CD14-positive monocyte (primary cell): ENCODE results near the gene SNRPA1. TPM values are rescaled to one million over a fixed set of nuclear protein-coding genes. Genes with fewer than 3 reads are reported as not detected.

Experiments used
- DNase-seq, 3 donors: peaks; one replicate each; pipeline ENCODE4 v3.0.0-alpha.2; 2011 to 2022
- H2AFZ ChIP-seq: 2 replicates; pipeline ENCODE4 v1.6.0; 2012; ENCODE audit warnings: mild to moderate bottlenecking, low read depth, low read length, inconsistent platforms; ENCODE audit not compliant: insufficient read depth, poor library complexity, severe bottlenecking
- H3K27ac ChIP-seq, 2 donors: 1 replicate in 1 of 2; 2 replicates in 1 of 2; pipeline ENCODE4 v1.5.1; 2012 to 2013; ENCODE audit warnings: low read length in 2 of 2, control low read depth in 1 of 2, inconsistent platforms in 1 of 2, low read depth in 1 of 2, mild to moderate bottlenecking in 1 of 2
- H3K27me3 ChIP-seq, 2 donors: one replicate each; pipeline versions ENCODE4 v1.6.0 to v1.6.1; 2011 to 2013; ENCODE audit warnings: low read length in 2 of 2; ENCODE audit not compliant: control insufficient read depth in 2 of 2, insufficient read depth in 2 of 2
- H3K36me3 ChIP-seq, 2 donors: replicated peaks in 1 of 2; 1 replicate in 1 of 2; 2 replicates in 1 of 2; pipeline versions ENCODE4 v1.5.1 to v1.6.1; 2012 to 2013; ENCODE audit warnings: low read length in 2 of 2, control low read depth in 1 of 2, inconsistent platforms in 1 of 2, mild to moderate bottlenecking in 1 of 2; ENCODE audit not compliant: insufficient read depth in 2 of 2, control insufficient read depth in 1 of 2
- H3K4me1 ChIP-seq, 2 donors: 1 replicate in 1 of 2; 2 replicates in 1 of 2; pipeline versions ENCODE4 v1.5.1 to v1.6.1; 2012 to 2013; ENCODE audit warnings: low read length in 2 of 2, control low read depth in 1 of 2, inconsistent platforms in 1 of 2, mild to moderate bottlenecking in 1 of 2, moderate library complexity in 1 of 2; ENCODE audit not compliant: insufficient read depth in 2 of 2, control insufficient read depth in 1 of 2
- H3K4me2 ChIP-seq: replicated peaks from 2 replicates; pipeline ENCODE3; 2012; ENCODE audit warnings: low read length, moderate library complexity, mild to moderate bottlenecking; ENCODE audit not compliant: poor library complexity, severe bottlenecking; ENCODE audit errors: extremely low read depth
- H3K4me3 ChIP-seq, 3 experiments: fragments of 200-600 bp in 1 of 3; sonication (generic) in 1 of 3; replicated peaks in 1 of 3; 1 replicate in 2 of 3; 2 replicates in 1 of 3; pipeline ENCODE4 v1.5.1; 2011 to 2013; ENCODE audit warnings: low read length in 3 of 3, mild to moderate bottlenecking in 3 of 3, control low read depth in 2 of 3, low read depth in 2 of 3, inconsistent platforms in 1 of 3, moderate library complexity in 1 of 3
- H3K79me2 ChIP-seq: 2 replicates; pipeline ENCODE4 v1.6.0; 2012; ENCODE audit warnings: mild to moderate bottlenecking, control low read depth, inconsistent platforms, low read length, moderate library complexity; ENCODE audit not compliant: insufficient read depth
- H3K9ac ChIP-seq: 2 replicates; pipeline ENCODE4 v1.6.0; 2017; ENCODE audit warnings: low read length, mild to moderate bottlenecking; ENCODE audit not compliant: insufficient read depth, poor library complexity, severe bottlenecking
- H3K9me3 ChIP-seq, 2 donors: replicated peaks in 1 of 2; 1 replicate in 1 of 2; 2 replicates in 1 of 2; pipeline versions ENCODE4 v1.5.1 to v1.6.1; 2012 to 2013; ENCODE audit warnings: low read length in 2 of 2, control low read depth in 1 of 2; ENCODE audit not compliant: control insufficient read depth in 1 of 2, insufficient read depth in 1 of 2
- H4K20me1 ChIP-seq: 2 replicates; pipeline ENCODE4 v1.6.0; 2012; ENCODE audit warnings: mild to moderate bottlenecking, low read length, control low read depth, moderate library complexity; ENCODE audit not compliant: insufficient read depth
- H3K27ac Mint-ChIP-seq, 7 donors: one replicate each; pipeline ENCODE4 v1.8.0; 2020; ENCODE audit warnings: mild to moderate bottlenecking in 7 of 7, mixed read lengths in 7 of 7, moderate library complexity in 6 of 7, inconsistent platforms in 2 of 7
- H3K27me3 Mint-ChIP-seq, 3 donors: one replicate each; pipeline ENCODE4 v1.8.0; 2021 to 2022; ENCODE audit warnings: low read depth in 3 of 3, mild to moderate bottlenecking in 3 of 3, mixed read lengths in 3 of 3, moderate library complexity in 3 of 3, inconsistent platforms in 1 of 3
- H3K36me3 Mint-ChIP-seq, 2 donors: one replicate each; pipeline ENCODE4 v1.8.0; 2020; ENCODE audit warnings: mixed read lengths in 2 of 2, inconsistent platforms in 1 of 2, mild to moderate bottlenecking in 1 of 2
- H3K4me1 Mint-ChIP-seq: one replicate; pipeline ENCODE4 v1.8.0; 2020; ENCODE audit warnings: mild to moderate bottlenecking, mixed read lengths
- H3K4me3 Mint-ChIP-seq, 2 donors: one replicate each; pipeline ENCODE4 v1.8.0; 2020; ENCODE audit warnings: mild to moderate bottlenecking in 2 of 2, mixed read lengths in 2 of 2, moderate library complexity in 1 of 2
- H3K9me3 Mint-ChIP-seq, 7 donors: one replicate each; pipeline ENCODE4 v1.8.0; 2020 to 2022; ENCODE audit warnings: mixed read lengths in 7 of 7, mild to moderate bottlenecking in 6 of 7, moderate library complexity in 6 of 7, inconsistent platforms in 2 of 7
- WGBS: methylation state at CpG from one replicate; pipeline ENCODE4 v1.1.5; 2013; ENCODE audit warnings: missing lambda C conversion rate; ENCODE audit not compliant: insufficient coverage; 5-methylcytosine and 5-hydroxymethylcytosine counted together
- intact Hi-C, 2 donors: fragments of 100-400 bp; cut with micrococcal nuclease; formaldehyde crosslinking; loops; one replicate each; pipeline versions ENCODE4 v1.15.0 to v1.15.1; 2023
- polyA plus RNA-seq, 3 donors: library from polyadenylated mRNA; depleted of rRNA in 1 of 3; unstranded in 2 of 3; stranded (reverse) in 1 of 3; fragments of 300-500 nt in 2 of 3; fragments of >200 nt in 1 of 3; fragmentation: Illumina TruSeq in 2 of 3; gene quantifications; 1 replicate in 2 of 3; 2 replicates in 1 of 3; pipeline ENCODE4 v1.2.3, GENCODE V29; 2012 to 2021
- TF ChIP-seq, protein P1 (sequence below): fragments of 200-600 bp; IDR thresholded peaks from one replicate; pipeline ENCODE4 v1.8.0; 2022; ENCODE audit warnings: antibody characterized with exemption, mild to moderate bottlenecking

The SNRPA1 gene
- polyA plus RNA-seq, 3 donors: 23.8 to 65.5 (median 35.4) TPM

DNA sequence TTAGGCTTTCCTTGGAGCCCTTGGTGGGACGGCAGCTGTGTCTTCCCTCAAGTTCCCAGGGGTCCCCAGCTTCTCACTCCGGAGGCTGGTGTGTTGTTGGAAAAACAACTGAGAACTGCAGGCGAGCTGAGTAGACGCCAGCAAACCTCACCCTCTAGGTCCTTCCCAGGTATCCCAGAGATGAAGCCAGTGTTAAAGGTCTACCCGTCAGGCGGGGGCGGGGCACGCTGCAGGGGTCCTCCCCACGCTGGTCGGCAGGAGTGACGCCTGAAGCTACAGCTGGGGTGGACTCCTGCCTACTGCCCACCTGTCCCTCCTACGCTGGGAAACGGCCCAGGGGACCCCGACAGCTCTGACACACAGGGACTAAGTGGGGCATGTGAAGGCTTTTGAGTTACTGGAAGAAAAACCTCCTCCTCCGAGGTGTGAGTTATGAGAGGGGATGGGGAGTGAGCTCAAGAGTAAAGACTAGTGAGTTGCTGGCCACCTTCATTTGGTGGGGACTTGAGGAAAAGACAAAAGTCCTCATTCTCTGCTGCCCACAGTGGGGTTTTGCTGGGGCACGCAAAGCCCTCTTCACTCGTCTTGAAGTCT lies 32.2 kb upstream of the SNRPA1 start:
- peak in 1 of 3 donors; percentile 2 for DNase-seq
- peaks cover 24 to 48% (median 29%) of the 10 kb centered on the region in 3 donors for H3K27me3 Mint-ChIP-seq
- no peak overlapping the region for H3K4me2 ChIP-seq
- H3K9me3 Mint-ChIP-seq: peaks cover 0 to 5% (median 2%) of the 10 kb centered on the region in 7 donors
- H3K4me1 Mint-ChIP-seq: no peaks in the 10 kb centered on the region
- H4K20me1 ChIP-seq: no peaks in the 10 kb centered on the region
- no peak overlapping the region for H3K4me3 Mint-ChIP-seq
- H3K27ac ChIP-seq: no peak overlapping the region
- H3K27me3 ChIP-seq: peaks cover 0 to 4% of the 10 kb centered on the region in 2 donors
- TF ChIP-seq, protein P1, sequence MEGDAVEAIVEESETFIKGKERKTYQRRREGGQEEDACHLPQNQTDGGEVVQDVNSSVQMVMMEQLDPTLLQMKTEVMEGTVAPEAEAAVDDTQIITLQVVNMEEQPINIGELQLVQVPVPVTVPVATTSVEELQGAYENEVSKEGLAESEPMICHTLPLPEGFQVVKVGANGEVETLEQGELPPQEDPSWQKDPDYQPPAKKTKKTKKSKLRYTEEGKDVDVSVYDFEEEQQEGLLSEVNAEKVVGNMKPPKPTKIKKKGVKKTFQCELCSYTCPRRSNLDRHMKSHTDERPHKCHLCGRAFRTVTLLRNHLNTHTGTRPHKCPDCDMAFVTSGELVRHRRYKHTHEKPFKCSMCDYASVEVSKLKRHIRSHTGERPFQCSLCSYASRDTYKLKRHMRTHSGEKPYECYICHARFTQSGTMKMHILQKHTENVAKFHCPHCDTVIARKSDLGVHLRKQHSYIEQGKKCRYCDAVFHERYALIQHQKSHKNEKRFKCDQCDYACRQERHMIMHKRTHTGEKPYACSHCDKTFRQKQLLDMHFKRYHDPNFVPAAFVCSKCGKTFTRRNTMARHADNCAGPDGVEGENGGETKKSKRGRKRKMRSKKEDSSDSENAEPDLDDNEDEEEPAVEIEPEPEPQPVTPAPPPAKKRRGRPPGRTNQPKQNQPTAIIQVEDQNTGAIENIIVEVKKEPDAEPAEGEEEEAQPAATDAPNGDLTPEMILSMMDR: no peak
- H3K79me2 ChIP-seq: no peaks in the 10 kb centered on the region
- H2AFZ ChIP-seq: no peak overlapping the region
- 72% methylated on average over 7 of the region's 17 CpGs for WGBS
- intact Hi-C loops: no loop called here
- H3K4me3 ChIP-seq: no peak overlapping the region
- H3K4me1 ChIP-seq: no peaks in the 10 kb centered on the region
- H3K27ac Mint-ChIP-seq: no peak overlapping the region
- no peak overlapping the region for H3K9ac ChIP-seq
- H3K36me3 ChIP-seq: no peaks in the 10 kb centered on the region
- no peaks in the 10 kb centered on the region for H3K9me3 ChIP-seq
- H3K36me3 Mint-ChIP-seq: no peaks in the 10 kb centered on the region

GRCh38 chr15:101326462-101327146 lies 31.6 kb upstream of the SNRPA1 start:
- Mint-ChIP-seq H3K36me3 (no peaks in the 10 kb centered on the region), H3K4me3 (no peak overlapping the region), H3K9me3 (peaks cover 0 to 5% (median 0%) of the 10 kb centered on the region in 7 donors), H3K4me1 (peaks cover under 1% of the 10 kb centered on the region), H3K27me3 (peaks cover 25 to 51% (median 26%) of the 10 kb centered on the region in 3 donors), H3K27ac (peak overlapping the region in 1 of 7 donors; percentile 57)
- TF ChIP-seq, protein P1: no peak
- H3K9ac ChIP-seq: no peak overlapping the region
- peak in 1 of 3 donors; percentile 2 for DNase-seq
- WGBS: 81% methylated on average over 17 of the region's 21 CpGs
- no peaks in the 10 kb centered on the region for H3K36me3 ChIP-seq
- no peak overlapping the region for H2AFZ ChIP-seq
- intact Hi-C loops: no loop called here
- H3K79me2 ChIP-seq: no peaks in the 10 kb centered on the region
- H3K9me3 ChIP-seq: no peaks in the 10 kb centered on the region
- H3K27ac ChIP-seq: no peak overlapping the region
- no peaks in the 10 kb centered on the region for H4K20me1 ChIP-seq
- H3K4me3 ChIP-seq: no peak overlapping the region
- no peak overlapping the region for H3K4me2 ChIP-seq
- H3K27me3 ChIP-seq: peaks cover 0 to 4% of the 10 kb centered on the region in 2 donors
- no peaks in the 10 kb centered on the region for H3K4me1 ChIP-seq
